Activated T-cell treated with anti-CD3 and anti-CD28 coated beads, Interleukin-2, amount 50 U/mL, for 24 hours (primary cell): ENCODE results near the gene MYO1E.
"Not testable (repeated sequence)": the region's sequence is repeated elsewhere in the genome, so short reads cannot be mapped to it uniquely, and the experiment has no call there.

Experiments
- DNase-seq: peaks from one replicate; pipeline ENCODE4 v3.0.0-alpha.2; 2020
- H3K27ac Mint-ChIP-seq: 2 replicates; pipeline ENCODE4 v1.8.0; 2020; ENCODE audit warnings: mild to moderate bottlenecking, mixed read lengths
- H3K27me3 Mint-ChIP-seq: 2 replicates; pipeline ENCODE4 v1.8.0; 2020; ENCODE audit warnings: mixed read lengths
- H3K36me3 Mint-ChIP-seq: 2 replicates; pipeline ENCODE4 v1.8.0; 2020; ENCODE audit warnings: low read depth, mixed read lengths
- H3K4me1 Mint-ChIP-seq: 2 replicates; pipeline ENCODE4 v1.8.0; 2020; ENCODE audit warnings: low read depth, mixed read lengths
- H3K4me3 Mint-ChIP-seq: 2 replicates; pipeline ENCODE4 v1.8.0; 2020; ENCODE audit warnings: mild to moderate bottlenecking, moderate library complexity, mixed read lengths
- H3K9me3 Mint-ChIP-seq: 2 replicates; pipeline ENCODE4 v1.8.0; 2020; ENCODE audit warnings: mixed read lengths

The MYO1E gene

DNA sequence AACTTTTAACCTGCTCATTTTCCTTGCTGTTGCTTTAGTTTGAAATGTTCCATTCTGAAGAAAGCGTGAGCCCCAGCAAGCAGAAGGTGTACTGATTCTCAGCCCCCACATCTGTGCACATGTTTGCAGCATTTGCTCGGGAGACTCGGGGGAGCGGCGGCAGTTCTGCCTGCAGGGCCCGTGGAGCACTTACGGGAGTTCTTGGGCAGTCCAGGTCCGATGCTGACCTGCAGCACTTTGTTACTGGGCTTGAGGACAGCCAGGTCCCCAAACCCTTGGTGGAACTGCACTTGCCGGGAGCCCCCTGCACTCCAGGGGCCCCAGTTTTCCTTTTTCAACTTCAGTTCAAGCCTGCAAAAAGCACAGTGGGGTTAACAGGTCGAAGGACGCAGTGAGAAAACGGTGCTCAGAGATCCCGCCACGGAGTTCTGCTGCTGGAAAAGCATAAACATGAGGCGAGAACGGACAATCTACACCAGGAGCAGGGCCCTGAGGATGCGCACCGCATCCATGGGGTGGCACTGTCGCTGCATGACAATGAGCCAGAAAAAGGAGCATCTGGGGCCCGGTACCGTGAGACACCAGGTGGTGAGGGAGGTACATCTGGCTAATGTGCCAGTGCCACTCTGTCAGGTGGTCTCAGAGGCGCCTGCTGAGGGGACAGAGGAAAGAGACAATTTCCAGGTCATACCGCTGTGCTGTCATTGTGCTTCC is 211.6 kb downstream of the MYO1E start:
- Mint-ChIP-seq H3K4me1 (no peaks in the 10 kb centered on the region), H3K9me3 (no peaks in the 10 kb centered on the region), H3K36me3 (no peaks in the 10 kb centered on the region), H3K27me3 (no peaks in the 10 kb centered on the region), H3K27ac (no peak overlapping the region), H3K4me3 (no peak overlapping the region)
- peak; percentile 39 for DNase-seq

DNA sequence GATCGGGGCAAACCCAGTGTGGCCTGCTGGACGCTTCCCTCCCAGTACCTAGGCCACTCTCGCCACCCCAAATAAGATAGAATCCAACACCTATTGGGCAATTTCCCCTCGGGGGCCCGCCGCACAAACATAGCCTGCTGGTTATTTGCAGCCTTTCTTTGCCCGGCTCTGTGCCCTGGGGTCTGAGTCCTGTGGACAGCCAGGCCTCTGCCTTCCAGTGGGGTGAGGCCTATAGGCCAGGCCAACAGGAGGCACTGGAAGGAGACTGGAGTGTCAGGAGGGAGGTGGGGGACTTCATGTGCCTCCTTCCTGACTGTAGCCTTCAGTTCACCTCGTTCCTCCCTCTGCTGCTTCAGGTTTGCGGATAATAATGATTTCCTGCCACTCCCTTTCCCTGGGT is 213.5 kb downstream of the MYO1E start:
- H3K36me3 Mint-ChIP-seq, result no peaks in the 10 kb centered on the region
- no peaks in the 10 kb centered on the region for H3K4me1 Mint-ChIP-seq
- H3K27ac Mint-ChIP-seq, result no peak overlapping the region
- no peak for DNase-seq
- no peak overlapping the region for H3K4me3 Mint-ChIP-seq
- no peaks in the 10 kb centered on the region for H3K9me3 Mint-ChIP-seq
- no peaks in the 10 kb centered on the region for H3K27me3 Mint-ChIP-seq

DNA sequence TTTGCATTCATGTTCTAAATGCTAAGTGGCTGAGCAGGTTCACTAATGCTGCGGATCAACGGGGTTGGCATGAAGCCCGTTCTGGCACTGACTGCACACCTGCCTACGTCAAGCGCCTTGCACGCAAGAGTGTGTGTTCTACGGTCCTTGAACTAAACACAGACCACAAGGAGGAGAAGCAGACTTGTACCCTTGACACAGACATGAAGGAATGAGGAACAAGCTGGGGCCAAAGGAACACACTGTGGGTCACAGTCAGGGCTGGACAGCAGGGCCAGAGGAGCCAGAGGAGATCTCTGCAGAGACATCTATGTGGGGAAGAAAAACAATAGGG is 214.0 kb downstream of the MYO1E start:
- no peak for DNase-seq
- H3K4me3 Mint-ChIP-seq, result no peak overlapping the region
- H3K36me3 Mint-ChIP-seq, result no peaks in the 10 kb centered on the region
- no peaks in the 10 kb centered on the region for H3K9me3 Mint-ChIP-seq
- no peaks in the 10 kb centered on the region for H3K4me1 Mint-ChIP-seq
- H3K27me3 Mint-ChIP-seq, result no peaks in the 10 kb centered on the region
- no peak overlapping the region for H3K27ac Mint-ChIP-seq

DNA sequence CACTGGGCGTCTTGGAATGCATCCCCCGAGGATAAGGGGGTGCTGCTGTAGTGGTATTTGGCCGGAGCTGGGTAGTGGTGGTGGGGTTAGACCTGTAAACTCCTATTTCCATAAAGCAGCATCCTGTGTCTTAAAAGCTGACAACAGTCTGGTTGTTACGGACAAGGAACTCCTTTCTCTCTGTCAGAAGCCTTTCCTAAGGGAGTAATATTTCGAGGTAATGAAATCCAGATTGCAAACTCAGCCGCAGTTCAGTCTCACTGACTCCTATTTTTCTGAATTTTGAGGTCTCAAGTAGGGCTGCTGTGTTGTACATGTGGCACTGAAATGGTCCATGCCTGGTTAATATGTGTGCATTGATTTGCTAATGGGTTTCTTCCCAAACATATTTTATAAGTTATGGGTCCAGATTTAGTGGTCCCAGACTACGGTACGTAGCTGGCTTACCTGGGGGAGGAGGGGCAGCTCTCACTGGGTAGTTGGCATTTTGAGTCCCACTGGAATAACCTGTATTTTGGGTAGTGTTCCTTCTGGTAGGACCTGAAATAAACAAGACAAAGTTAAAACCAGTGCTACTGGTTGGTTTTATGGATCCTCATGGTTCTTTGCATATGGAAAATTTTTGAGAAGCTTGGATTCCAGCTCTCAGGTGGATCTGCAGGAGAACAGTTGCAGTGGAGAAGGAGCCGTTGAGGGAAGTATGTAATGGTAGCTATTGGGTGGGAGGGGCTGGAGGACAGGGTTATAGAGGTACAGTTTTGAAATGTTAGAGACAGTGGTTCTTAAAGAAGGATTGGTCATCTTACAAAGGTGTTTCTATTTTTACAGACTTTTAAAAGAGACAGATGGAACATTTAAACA is 214.6 kb downstream of the MYO1E start:
- Mint-ChIP-seq H3K27me3 (no peaks in the 10 kb centered on the region), H3K9me3 (no peaks in the 10 kb centered on the region), H3K36me3 (no peaks in the 10 kb centered on the region), H3K4me1 (no peaks in the 10 kb centered on the region), H3K27ac (no peak overlapping the region), H3K4me3 (no peak overlapping the region)
- no peak for DNase-seq

DNA sequence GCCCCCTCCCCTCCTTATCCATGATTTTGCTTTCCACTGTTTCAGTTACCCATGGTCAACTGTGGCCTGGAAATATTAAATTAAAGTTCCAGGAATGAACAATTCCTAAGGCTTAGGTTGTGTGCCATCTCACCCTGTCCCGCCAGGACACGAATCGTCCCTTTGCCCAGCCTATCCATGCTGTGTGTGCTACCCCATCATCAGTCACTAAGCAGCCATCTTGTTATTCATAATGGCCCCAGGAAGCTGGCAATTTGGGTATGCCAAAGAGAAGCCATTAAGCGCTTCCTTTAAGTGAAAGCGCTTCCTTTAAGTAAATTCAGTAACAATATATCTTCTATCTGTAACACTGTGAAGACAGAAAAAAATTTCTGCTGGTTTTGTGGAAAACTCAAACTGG is 215.3 kb downstream of the MYO1E start:
- Mint-ChIP-seq H3K4me1 (no peaks in the 10 kb centered on the region), H3K27me3 (no peaks in the 10 kb centered on the region), H3K4me3 (no peak overlapping the region), H3K9me3 (no peaks in the 10 kb centered on the region), H3K36me3 (no peaks in the 10 kb centered on the region), H3K27ac (no peak overlapping the region)
- no peak for DNase-seq

DNA sequence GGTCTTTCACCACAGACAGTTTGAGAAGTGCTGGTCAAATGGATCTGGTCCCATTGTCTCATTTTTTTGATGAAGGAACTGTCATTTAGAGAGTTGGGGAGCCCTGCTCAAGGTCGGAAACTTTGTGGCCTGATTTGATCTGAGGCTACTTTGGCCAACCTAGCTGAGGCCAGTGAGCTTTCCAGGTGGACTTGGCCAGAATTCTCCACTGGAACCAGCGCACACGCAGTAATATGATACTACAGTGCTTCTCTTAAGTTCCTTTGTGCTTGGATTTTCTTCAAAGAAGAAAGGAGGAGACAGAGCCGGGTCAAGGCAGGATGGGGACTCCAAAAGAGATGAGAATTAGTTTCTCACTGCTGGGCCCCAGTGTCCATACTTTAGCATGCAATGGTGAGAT is 217.2 kb downstream of the MYO1E start:
- Mint-ChIP-seq H3K27me3 (no peaks in the 10 kb centered on the region), H3K4me1 (no peaks in the 10 kb centered on the region), H3K4me3 (no peak overlapping the region), H3K36me3 (no peaks in the 10 kb centered on the region), H3K27ac (no peak overlapping the region), H3K9me3 (no peaks in the 10 kb centered on the region)
- DNase-seq, result no peak

DNA sequence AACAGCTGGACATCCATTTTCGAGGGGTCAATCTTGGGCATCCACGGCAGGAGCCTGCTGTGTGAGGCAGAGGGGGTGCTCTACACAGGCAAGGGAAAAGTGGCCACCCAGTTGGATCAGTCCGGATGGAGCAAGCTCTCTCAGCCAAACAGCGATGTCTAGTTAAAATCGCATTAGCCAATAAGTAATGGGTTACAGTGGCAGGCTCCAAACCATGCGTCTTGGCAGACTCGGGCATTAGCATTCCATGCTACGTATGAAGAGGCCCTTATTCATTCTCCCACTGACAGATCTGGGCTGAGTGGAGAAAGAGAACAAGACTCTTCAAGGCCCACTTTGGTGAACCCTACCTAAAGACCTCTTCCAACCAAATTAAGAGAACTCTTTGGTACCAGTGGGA is 218.4 kb downstream of the MYO1E start:
- Mint-ChIP-seq H3K27ac (no peak overlapping the region), H3K4me3 (no peak overlapping the region), H3K36me3 (no peaks in the 10 kb centered on the region), H3K4me1 (no peaks in the 10 kb centered on the region), H3K27me3 (no peaks in the 10 kb centered on the region), H3K9me3 (no peaks in the 10 kb centered on the region)
- DNase-seq, result no peak

DNA sequence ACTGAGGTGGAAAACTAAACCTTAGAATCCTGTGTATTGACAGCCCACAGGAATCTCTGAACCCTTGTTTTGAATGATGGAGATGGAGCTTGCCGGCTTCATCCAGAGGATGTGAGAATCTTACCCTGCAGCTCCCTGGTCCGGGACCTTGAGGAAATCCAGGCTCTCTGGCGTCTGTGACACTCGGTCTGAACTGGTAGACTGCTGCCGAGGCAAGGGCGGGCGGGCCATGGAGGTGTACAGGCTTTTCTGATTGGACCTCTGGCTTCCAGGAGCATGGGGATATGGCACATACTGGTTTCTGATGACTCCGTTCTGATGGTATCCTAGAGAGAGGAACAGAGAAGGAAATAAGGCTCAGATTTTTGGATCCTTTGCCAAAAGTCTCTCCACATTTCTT is 219.2 kb downstream of the MYO1E start:
- H3K9me3 Mint-ChIP-seq, result no peaks in the 10 kb centered on the region
- no peaks in the 10 kb centered on the region for H3K27me3 Mint-ChIP-seq
- H3K4me1 Mint-ChIP-seq, result no peaks in the 10 kb centered on the region
- H3K36me3 Mint-ChIP-seq, result no peaks in the 10 kb centered on the region
- H3K4me3 Mint-ChIP-seq, result no peak overlapping the region
- no peak for DNase-seq
- H3K27ac Mint-ChIP-seq, result no peak overlapping the region

DNA sequence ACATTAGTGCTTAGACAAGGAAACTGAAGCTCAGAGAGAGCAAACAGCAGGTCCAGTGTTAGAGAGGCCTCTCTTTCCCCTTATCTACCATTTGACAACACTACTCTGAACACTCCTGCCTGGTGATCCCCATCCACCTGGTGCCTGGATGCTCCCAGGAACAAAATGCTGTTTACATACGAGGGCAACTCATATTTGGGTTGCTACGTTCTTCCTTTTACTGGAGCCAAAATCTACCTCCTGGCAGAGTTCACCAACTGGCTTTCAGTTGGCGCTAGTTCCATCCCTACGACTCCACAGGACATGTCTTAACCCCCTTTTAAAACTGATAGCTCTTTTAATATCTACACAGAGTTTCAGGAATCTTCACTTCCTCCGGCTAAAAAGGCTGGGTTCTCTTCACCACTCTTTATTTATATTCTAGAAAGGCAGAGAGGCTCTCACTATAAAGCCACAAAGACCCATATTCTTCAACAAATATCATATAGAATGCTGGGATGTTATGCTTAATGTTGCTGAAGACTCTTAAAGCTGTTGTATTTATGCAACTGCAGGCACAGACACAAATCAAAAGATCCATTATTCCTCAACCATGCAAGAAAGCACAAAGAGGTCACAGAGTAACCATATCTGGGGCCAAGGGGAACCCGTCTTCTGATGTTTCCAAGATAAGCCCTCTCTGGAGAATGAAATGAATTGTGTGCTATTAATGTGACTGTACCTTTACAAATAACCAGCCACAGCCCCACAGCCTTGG is 219.8 kb downstream of the MYO1E start:
- H3K4me1 Mint-ChIP-seq, result no peaks in the 10 kb centered on the region
- H3K27ac Mint-ChIP-seq, result no peak overlapping the region
- DNase-seq, result no peak
- no peak overlapping the region for H3K4me3 Mint-ChIP-seq
- H3K9me3 Mint-ChIP-seq, result no peaks in the 10 kb centered on the region
- no peaks in the 10 kb centered on the region for H3K36me3 Mint-ChIP-seq
- H3K27me3 Mint-ChIP-seq, result no peaks in the 10 kb centered on the region

DNA sequence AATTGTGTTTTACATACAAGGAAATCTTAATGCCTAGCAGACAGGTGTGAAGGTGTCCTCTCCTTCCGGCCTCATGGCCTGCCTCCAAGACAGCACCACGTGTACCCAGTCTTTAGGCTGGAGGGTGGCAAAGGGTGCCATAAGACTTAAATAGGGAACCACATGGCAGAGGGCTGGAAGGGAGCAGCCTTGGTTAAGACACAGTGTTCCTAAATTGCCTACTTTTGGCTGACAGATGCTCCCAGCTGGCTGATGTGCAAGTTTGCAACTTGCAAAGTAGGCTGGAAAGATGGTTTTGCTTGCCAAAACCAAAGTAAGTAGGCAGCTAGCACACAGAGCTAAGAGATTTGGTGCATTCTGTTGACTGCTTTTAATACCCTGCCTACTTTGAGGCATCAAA is 222.5 kb downstream of the MYO1E start:
- Mint-ChIP-seq H3K4me1 (no peaks in the 10 kb centered on the region), H3K4me3 (no peak overlapping the region), H3K9me3 (no peaks in the 10 kb centered on the region), H3K36me3 (no peaks in the 10 kb centered on the region), H3K27ac (no peak overlapping the region), H3K27me3 (no peaks in the 10 kb centered on the region)
- no peak for DNase-seq

DNA sequence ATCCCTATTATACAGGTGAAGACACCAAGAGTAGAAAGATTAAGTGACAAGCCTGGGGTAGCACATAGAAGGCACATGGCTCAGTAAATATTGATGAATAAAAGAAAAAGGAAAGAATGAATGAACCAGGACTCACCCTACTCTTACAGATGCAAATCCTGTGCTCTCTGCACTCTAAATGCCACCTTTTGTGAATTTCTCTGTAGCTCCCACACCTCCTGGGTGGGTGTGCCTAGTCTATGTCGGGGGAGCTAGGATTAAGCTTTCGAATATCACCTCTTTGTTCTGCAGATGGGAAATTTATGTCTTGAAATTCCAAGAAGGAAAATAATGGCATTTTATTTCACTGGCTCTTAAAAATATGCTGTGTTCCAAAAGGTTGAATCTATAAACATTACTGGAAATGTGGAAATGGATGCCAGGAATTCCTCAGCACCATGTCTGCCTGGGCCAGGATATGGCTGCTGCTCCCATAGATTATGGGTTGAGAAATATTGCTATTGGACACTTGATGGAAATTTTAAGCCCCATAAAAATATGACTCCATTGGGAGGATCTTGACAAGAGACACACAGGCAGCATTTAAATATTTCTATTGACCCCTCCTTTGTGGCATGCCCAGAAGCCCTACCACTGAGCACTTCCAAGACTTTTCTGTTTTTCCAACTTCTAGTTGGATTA is 224.4 kb downstream of the MYO1E start:
- DNase-seq, result no peak
- no peak overlapping the region for H3K4me3 Mint-ChIP-seq
- no peaks in the 10 kb centered on the region for H3K36me3 Mint-ChIP-seq
- H3K4me1 Mint-ChIP-seq, result no peaks in the 10 kb centered on the region
- no peaks in the 10 kb centered on the region for H3K27me3 Mint-ChIP-seq
- no peak overlapping the region for H3K27ac Mint-ChIP-seq
- H3K9me3 Mint-ChIP-seq, result no peaks in the 10 kb centered on the region

DNA sequence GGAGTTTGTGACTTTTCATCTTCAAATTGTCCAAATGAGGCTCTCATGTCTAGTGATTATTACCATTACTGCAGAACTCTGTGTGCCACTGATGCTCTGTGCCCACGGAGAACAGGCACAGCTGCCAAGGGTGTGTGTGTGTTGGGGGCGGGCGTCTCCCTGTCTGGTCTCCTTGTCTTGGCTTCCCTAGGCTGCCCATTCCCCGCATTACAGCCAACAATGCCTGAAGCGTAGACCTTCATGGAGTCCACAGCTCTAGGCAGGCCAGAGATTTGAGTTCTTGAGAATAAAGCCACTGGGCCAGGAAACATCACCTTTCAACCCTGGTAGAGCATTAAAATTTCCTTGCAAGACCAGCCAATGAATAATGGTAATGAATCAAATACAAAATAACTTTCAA is 225.0 kb downstream of the MYO1E start:
- H3K9me3 Mint-ChIP-seq, result no peaks in the 10 kb centered on the region
- H3K4me1 Mint-ChIP-seq, result no peaks in the 10 kb centered on the region

DNA sequence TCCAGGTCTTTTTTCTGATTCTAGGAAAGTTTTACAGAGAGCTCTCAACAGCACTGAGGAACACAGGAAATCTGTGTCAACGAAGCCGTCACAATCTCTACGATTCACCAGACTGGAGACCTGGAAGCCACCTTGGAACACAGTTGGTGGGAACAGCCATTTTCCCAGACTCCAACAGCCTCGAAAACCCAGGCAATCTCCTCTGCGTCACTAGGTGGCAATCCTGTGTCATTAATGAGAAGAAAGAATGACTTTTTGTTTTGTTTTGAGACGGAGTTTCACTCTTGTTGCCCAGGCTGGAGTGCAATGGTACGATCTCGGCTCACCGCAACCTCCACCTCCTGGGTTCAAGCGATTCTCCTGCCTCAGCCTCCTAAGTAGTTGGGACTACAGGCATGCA is 228.1 kb downstream of the MYO1E start:
- not testable (repeated sequence) for H3K4me3 Mint-ChIP-seq, H3K4me1 Mint-ChIP-seq, H3K36me3 Mint-ChIP-seq, H3K9me3 Mint-ChIP-seq, DNase-seq, H3K27me3 Mint-ChIP-seq, H3K27ac Mint-ChIP-seq

More for the DNA sequence above, 225.0 kb downstream of the MYO1E start:
- no peaks in the 10 kb centered on the region for H3K27me3 Mint-ChIP-seq
- no peak for DNase-seq
- H3K27ac Mint-ChIP-seq, result no peak overlapping the region
- H3K36me3 Mint-ChIP-seq, result no peaks in the 10 kb centered on the region
- H3K4me3 Mint-ChIP-seq, result no peak overlapping the region

DNA sequence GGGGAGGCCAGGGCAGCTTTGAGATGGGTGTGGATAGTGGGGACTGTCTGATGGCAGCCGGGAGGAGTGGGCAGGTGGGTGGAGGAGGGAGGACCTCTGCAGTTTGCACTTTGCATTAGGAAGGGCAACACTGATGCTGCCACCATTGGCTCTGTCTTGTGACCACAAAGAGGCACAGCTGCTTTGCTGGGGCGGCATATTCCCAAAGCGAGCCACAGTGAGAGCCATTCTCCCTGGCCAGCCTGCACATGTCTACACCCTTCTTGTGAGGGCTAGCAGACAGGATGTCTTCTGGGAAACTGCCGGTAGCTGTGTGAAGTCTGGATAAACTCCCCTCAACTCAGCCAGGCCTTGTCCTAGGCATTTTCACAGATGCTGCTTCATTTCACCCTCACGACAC is 229.4 kb downstream of the MYO1E start:
- Mint-ChIP-seq H3K27me3 (no peaks in the 10 kb centered on the region), H3K4me1 (peaks cover 4% of the 10 kb centered on the region), H3K9me3 (no peaks in the 10 kb centered on the region), H3K4me3 (no peak overlapping the region), H3K36me3 (no peaks in the 10 kb centered on the region), H3K27ac (no peak overlapping the region)
- DNase-seq, result no peak
